Measurements from ENCODE around the gene FOXP1.
"Not testable (repeated sequence)": the region's sequence is repeated elsewhere in the genome, so short reads cannot be mapped to it uniquely, and the experiment has no call there.

Gene FOXP1

DNA sequence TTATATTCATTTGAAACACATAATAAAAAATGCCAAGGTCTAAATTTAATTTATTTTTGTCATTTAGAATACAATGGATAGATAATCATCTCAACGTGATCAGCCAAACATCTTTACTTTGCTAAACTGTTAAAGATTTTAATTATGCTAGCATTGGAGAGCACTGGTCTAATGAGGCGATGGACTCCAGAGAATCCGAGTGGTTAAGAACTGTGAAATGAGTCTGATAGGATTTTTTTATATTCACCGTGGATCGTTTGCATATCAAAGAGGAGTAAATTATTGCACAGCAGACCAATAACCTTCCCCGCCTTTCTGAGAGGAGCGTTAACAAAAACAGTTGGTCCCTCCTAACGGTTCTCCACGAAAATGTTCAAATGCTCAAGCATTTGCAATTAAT is 540.8 kb downstream of the FOXP1 start:
- DNase-seq = no peak

DNA sequence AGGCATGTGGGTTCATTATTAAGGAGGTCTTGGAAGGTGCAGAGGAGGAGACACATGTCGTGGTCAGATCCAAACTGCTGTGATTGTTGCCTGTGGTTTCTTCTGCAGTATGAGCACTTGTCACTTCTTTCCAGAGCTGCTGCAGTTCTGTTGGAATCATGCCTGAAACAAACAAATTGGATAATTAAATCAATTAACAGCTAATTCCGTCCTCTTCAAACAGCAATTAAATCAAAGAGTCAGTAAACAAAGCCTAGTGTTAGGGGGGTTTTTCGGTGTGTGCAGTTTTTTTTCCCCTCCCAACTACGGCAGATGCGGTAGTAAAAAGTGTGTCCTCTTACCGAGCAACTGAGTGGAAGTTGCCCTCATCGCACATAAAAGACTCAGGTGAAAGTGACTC is 542.2 kb downstream of the FOXP1 start:
- DNase-seq = no peak

DNA sequence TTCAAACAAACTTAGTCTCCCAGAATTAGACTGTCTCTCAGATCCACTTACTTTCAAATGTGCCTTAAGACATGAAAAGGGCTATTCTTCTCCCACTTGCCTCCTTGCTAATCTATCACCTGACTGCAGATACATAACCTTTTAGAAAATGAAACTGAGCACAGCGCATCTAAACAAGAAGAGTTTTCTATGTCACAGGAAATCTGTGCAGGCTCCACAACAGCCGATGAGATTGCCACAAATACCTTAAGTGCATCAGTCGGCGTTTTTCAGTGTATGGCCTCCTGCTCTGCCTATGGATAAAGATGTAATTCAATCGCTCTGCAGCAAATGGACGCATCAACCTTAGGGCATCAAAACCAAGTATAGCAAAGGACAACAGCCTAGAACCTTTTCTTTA is 544.2 kb downstream of the FOXP1 start:
- DNase-seq = no peak

DNA sequence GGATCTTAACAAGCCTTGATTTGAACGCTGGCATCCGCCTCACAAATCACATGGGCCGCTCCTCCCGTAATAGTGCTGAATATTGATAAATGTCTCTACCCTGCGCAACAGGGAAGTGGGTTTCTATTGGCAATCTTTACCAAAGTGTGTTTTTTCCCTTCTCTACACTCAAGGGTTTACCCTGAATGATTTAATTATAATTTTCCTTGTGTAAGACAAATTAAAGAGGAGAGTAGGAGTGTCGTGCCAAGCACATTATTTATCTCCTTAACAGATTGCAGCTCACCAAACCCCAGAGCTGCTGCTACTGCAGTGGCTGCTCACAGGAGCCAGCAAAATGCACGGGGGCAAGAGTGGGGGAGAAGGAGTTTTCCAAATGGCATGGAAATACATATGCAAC is 545.8 kb downstream of the FOXP1 start:
- DNase-seq = no peak

DNA sequence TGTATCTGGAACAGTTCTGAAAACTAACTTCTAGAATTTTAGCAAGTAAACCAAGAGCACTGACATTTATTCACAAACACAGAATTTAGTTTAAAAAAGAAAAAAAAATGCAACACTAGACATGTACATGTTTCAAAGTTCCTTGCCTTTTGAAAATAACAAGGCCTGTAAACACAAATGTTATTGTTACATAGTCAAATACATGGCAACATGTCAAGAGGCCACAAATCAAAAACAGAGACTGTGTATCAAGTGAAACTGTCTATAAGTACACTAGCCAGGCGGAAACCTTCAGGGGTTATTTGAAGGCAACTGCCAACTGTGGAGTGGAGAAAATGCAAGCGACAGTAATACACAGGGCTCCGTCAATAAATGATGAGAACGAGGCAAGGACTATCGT is 547.6 kb downstream of the FOXP1 start:
- DNase-seq = no peak

DNA sequence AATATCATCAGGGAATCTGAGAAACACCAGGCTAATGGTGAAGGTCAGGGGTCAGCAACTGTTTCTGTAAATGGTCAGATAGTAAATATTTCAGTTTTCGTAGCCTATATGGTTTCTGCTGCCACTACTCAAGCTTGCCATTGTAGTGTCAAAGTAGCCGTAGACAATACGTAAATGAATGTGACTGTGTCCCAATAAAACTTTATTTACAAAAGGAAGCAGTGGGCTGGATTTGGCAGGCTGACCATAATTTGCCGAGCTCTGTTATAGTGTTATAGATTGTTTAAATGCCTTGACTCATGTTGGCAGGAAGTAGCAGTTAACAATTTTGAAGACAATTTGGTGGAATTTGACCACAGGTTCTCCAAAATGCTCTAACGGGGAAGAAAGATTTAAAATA is 548.2 kb downstream of the FOXP1 start:
- DNase-seq = no peak

DNA sequence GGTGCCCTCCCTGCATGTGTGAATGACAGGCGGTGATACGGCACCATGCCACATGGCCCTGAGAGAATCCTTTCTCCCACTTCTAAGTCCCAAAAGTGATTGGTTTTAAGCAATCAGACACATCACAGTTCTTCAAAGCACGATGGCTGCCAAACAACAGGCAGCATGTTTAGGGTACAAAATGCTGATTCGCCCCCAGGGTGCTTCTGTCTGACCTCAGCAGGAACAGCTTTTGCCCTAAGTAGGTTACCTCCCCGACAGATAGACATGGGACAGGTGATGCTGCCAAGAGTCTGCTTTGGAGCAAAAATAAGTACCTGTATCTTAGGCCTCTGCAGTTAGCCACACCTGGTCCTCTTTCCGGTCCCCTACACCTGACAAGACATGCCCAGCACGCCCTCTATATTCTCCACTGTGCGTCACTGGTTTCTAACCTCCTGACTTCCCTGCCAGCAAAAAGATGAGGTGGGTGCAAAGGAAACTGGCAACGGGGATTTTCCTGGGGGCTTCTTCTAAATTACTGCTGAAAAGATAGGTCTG is 549.8 kb downstream of the FOXP1 start:
- no peak for DNase-seq

DNA sequence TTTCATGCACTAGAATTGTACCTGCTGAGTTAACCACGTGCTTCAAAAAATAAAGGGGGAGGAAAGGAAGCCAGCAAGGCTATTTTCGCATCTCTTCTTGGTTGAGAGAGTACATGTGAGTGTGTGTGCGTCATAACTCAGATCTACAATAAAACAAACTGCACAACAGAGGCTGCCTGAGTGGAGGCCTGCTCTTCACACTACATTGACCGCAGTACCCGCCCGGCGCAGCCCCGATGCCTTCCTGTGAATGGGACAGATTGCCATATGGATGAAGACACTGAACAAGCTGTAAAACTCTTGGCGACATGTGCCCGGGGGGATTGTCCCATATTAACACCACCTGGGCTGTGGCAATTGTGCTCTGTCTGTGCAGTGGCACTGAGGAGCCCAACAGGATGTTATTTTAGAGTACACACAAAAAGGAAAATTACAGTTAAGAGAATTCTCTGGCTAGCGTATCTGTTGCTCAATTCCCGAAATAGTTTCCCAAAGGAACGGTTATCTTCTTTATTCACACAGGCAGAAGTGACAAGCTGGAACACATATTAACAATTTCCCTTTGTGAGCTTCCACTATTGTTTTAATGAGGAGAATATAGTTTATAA is 551.5 kb downstream of the FOXP1 start:
- DNase-seq = no peak

DNA sequence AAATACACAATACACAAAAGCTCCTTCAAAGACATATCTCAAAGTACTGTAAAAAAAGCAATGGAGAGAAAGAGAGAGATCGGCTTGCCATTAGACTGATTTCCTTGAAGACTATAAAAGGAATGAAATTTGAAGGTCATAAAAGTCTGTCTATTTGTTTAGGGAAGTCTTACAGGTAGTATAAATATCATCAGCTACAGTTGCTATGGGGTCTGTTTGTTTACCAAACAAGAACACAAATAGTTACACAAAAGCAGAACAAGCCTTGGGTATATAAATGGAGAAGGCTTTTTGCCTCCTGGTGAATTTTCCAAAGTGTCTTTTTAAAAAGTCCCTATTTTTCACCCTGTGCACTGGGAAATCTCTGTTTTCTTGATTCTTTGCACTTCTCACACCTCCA is 552.3 kb downstream of the FOXP1 start:
- no peak for DNase-seq

DNA sequence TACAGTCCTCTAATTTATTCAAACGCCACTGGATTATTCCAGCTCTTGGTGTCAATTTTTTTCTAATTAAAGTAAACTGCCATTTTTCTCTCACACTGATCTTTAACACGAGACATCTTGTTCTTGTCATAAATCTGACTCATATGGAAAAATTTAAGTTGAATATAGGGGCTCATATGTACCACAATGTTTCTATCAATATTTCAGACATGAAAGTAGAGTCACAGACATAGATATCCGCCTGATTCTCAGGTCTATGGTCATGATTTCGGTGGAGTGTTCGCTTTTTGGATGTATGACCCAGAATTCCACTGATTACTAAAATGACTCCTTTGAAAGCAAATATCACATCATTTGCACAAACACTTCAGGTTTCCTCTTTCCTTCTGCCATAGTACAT is 552.8 kb downstream of the FOXP1 start:
- no peak for DNase-seq

DNA sequence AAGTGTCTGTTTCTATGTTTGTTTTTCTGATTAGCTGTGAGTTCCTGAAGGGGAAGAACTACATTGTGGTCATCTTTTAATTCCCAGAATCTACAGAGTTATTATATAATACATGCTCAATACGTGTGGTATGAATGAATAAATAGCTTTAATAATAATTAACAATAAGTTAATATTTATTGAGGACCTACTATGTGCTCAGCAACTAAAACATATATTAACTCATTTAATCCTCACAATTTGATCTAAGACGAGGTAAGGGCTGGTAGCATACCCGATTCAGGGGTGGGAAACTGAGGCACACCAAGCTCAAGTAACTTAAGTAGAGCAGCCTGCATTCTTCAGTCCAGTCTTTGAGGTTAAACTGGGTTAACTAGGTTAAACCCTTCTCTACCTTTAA is 553.8 kb downstream of the FOXP1 start:
- DNase-seq = no peak

DNA sequence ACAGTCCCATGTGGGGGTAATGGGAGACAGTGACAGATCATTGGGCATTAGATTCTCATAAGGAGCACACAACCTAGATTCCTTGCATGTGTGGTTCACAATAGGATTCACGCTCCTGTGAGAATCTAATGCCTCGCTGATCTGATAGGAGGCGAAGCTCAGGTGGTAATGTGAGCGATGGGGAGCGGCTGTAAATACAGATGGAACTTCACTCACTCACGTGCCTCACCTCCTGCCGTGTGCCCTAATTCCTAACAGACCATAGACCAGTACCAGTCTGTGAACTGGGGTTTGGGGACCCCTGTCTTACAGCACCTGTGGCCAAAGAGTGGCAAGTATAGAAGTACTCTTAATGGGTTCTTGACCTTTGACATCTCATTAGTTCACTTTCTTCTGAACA is 554.7 kb downstream of the FOXP1 start:
- no peak for DNase-seq

DNA sequence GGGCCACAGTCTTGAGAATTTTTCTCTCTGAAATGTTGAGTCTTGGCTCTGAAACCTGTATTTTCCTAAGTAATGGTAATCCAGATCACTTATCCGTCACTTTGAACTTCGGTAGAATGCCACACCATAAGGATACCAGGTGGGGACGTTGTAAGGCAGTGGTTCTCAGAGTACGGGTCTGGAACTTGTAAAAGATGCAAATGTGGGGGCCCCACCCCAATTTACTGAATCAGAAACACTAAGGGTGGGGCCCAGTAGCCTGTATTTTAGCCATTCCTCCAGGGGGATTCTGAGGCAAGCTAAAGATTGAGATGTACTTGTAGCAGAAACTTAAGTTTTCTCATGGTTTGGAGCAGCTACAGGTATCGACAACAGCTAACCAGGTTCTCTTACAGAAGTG is 555.3 kb downstream of the FOXP1 start:
- no peak for DNase-seq

DNA sequence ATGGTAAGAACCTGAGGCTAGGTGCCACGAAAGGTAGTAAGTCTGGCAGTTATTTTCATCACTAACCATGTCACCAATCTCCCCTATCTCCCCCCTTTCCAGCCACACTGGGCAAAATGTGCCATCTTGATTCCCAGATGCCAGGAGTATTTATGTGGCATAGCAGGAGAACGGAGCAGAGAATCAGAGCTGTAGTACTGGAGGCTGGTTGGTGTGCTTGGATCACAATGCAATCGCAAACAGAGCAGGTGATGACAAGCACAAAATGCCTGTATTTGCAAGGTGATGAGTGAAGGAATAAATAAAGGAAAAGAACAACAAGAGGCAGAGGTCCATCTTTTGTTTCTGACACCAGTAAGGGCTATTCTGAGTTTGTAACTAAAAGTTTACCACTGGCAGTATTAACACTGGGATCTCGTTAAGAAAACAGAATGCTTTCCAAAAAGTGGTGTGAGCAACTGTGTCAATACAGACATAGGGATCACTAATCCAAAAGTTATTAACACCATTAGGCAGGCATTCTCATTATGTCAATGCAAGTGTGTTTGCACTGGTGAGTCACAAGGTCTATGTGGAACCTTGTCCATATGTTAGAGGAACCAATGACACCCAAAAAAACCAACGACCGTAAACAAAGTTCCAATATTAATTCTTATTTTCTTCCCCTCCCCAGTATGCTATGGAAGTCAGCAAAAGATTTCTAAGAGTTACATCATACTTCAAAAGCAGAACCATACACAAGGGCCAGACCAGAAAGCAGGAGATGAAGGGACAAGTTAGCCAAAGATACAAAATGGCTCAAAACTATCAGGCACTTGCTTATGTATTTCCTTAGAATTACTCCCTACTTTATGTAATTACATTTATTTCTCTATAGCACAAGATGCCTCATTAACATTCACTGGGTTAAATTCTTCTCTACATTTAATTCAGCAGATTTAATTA is 556.6 kb downstream of the FOXP1 start:
- peak; percentile 69 for DNase-seq

DNA sequence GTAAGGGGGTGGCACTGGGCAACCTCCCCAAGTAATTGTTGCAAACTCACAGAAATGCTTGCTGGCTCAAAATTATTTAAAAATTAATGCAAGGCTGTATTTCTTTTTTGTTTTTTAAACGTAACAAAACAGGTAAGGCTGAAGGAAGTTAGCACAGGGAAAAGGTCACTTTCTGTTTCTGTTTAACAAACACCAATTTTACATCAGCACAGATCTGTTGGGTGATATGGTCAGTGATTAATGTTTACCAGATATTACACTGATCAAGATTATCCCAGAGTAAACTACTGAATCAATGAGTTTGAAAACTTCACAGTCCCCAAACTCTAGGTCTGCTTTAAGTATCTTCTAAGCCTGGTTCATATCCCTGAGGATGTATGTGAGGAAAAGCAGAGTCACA is 558.0 kb downstream of the FOXP1 start:
- no peak for DNase-seq

DNA sequence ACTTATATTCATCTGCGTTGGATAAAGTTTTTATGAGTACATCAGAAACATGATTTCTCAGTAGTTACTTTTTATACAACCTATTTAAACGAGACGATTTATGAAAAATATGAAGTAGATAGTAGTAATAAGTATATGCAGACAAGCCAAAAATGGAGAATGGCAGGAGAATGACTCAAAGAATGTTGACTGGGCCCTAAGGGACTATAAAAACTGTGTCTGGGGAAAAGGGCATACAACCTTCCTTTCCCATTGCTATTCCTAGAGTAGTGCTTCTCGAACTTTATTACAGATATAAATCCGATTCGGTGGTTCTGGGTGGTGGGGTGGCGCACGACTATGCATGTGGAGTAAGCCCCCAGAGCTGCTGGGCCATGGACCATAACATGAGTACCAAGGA is 558.5 kb downstream of the FOXP1 start:
- no peak for DNase-seq

DNA sequence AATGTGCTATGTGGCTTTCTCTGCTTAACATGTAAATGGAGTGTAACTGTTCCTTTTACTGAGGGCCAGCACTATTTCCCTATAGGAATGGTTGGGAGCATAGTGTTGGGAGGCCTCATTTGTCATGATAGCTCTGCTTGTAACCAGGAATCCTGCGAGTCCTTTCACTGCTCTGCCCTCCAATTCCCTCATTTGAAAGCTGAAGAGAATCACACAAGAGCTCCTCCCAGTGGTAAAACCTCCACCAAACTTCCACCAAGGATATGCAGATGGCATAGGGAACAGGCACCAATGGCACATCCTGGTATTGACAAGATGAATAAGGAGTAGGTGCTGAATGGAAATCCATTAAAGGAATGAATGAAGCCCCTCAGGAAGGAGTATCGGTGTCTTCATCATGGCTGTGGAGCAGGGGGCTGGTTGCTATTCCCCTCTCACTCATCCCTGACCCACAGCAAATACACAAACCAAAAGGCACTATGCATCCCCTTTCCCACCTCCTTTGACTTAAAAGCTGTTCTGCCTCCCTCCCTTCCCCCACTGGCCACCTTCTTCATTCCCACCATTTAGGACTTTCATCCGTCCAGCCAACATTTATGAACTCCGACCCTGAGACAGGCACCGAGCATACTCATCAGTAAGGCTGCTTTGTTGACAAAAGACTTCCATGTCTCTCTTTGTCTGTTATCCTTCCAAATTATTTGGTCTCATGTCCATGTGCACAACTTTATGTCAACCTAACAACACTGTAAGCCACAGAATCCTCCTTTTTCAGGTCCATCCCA is 560.8 kb downstream of the FOXP1 start:
- peak; percentile 2 for DNase-seq

DNA sequence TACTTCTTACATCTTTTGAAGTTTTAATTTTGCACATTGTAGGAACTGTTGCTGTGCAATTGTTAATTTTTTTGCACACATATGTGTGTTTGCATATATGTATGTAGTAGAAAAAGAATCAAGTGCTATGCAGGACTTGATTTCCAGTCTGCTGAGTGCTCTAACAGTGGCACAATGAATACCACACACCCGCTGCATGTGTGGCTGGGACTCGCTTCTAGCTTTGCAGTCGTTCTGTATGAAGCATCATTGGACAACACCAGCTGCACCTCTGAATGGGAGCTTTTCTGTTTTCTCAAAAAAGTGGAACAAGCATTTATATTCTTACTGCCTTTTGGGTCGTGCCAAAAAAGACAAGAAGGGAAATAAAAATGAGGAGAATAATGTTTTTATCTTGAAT is 564.7 kb downstream of the FOXP1 start:
- no peak for DNase-seq

DNA sequence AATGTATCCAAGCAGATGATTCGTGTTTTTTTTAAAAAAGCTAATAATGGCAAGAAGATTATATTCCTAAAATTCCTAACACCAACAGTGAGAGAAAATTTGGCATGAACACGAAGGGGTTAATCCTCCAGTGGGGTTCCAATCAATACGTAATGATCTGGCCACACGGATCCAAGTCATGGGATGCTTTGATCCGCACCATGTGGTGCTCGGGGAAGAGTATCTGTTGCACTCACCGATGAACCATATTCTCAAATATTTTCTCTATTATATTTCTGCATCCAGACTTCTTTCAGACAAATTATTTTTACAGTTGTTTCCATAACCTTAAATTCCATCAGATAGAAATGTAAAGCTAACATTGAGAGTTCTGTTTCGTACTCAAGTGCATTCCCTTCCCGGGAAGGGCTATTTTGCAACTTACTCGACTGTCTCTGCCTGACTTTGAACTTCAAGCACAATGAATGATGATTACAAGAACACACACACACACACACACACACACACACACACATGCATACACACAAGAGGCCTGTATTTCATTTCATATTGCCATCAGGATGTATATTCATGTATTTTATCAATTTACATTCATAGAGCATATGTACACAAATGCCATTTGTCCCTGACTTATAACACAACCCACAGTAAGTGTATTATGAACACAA is 567.2 kb downstream of the FOXP1 start:
- DNase-seq = no peak

DNA sequence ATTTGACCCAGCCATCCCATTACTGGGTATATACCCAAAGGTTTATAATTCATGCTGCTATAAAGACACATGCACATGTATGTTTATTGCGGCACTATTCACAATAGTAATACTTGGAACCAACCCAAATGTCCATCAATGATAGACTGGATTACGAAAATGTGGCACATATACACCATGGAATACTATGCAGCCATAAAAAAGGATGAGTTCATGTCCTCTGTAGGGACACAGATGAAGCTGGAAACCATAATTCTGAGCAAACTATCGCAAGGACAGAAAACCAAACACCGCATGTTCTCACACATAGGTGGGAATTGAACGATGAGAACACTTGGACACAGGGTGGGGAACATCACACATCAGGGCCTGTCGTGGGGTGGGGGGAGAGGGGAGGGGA is 568.9 kb downstream of the FOXP1 start:
- DNase-seq = not testable (repeated sequence)

DNA sequence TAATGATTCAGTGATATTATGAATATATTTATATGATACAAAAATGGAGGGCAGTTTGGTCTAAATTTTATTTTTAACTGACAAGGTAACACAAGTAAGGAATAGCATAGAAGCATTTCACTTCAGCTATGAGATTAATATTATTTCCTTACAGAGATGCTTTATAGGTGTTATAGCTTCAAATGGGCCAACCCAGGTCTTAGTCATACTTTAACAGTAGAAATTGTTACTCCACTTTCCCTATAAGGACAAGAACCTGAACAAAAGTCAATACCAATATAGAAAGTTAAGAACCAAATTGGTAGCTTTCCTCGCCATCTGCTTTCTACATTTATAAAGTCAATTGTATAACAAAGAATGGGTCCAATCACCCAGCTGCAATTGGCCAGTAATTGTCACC is 570.6 kb downstream of the FOXP1 start:
- DNase-seq = no peak

DNA sequence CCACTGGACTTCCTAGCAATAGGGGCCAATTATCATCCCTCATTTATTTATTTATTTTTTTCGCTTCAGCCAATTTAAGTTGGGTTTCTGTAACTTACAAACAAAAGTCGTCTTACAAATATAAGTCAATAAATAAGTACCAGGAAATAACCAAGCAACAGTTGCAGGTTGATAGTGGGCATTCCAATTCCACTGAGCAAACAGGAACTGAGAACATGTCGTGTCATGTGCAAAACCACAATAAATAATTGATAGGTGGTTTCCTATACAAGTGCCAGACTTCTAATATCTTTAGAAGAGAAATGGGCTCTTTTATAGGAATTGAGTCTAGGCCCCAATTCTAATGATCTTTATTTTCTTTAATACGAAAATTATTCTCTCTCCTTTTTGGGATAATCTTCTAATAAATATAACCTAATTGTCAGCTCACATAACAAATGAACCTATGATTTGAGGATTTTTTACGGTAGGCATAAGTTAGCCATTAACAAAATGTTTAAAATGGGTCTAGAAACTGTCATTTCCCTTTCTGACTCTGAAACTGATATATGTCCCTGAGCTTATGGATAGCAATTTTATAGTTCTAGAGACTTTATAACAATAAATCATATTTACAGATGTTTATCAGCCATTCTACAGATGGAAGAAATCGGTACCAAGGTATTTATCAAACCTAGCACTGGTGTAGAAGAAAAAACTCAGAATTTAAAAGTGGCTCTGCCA is 571.8 kb downstream of the FOXP1 start:
- peak; percentile 9 for DNase-seq
